Neural progenitor cell (in vitro differentiated cells): ENCODE results near the gene HTR1B. TPM values are rescaled to one million over a fixed set of nuclear protein-coding genes. Genes with fewer than 3 reads are reported as not detected.

ENCODE experiments used
- DNase-seq: peaks from one replicate; pipeline ENCODE4 v3.0.0-alpha.2; 2016; ENCODE audit warnings: low spot score
- H2AFZ ChIP-seq: fragments of 200-600 bp; sonication (generic); replicated peaks from 2 replicates; pipeline ENCODE4 v1.6.1; 2016; ENCODE audit warnings: antibody characterized with exemption
- H3F3A ChIP-seq: fragments of 200-600 bp; sonication (generic); 2 replicates; pipeline ENCODE4 v1.6.1; 2016; ENCODE audit warnings: antibody characterized with exemption, low read depth
- H3K27ac ChIP-seq: fragments of 200-600 bp; sonication (generic); 2 replicates; pipeline ENCODE4 v1.5.1; 2016; ENCODE audit warnings: mild to moderate bottlenecking
- H3K27me3 ChIP-seq: fragments of 200-600 bp; sonication (generic); 2 replicates; pipeline ENCODE4 v1.6.1; 2016; ENCODE audit warnings: mild to moderate bottlenecking, moderate library complexity
- H3K36me3 ChIP-seq: fragments of 200-600 bp; sonication (generic); 2 replicates; pipeline ENCODE4 v1.5.1; 2016
- H3K4me1 ChIP-seq: fragments of 200-600 bp; sonication (generic); 2 replicates; pipeline ENCODE4 v1.6.1; 2016; ENCODE audit warnings: mixed run types
- H3K4me2 ChIP-seq: fragments of 200-600 bp; sonication (generic); 2 replicates; pipeline ENCODE4 v1.6.1; 2016
- H3K4me3 ChIP-seq: fragments of 200-600 bp; sonication (generic); 2 replicates; pipeline ENCODE4 v1.5.1; 2016
- H3K79me2 ChIP-seq: fragments of 200-600 bp; sonication (generic); 2 replicates; pipeline ENCODE4 v1.6.1; 2016; ENCODE audit warnings: low read depth
- H3K9ac ChIP-seq: fragments of 200-600 bp; sonication (generic); 2 replicates; pipeline ENCODE4 v1.6.1; 2016
- H3K9me3 ChIP-seq: fragments of 200-600 bp; sonication (generic); 2 replicates; pipeline ENCODE4 v1.5.1; 2016; ENCODE audit warnings: low read depth
- H4K20me1 ChIP-seq: fragments of 200-600 bp; sonication (generic); 2 replicates; pipeline ENCODE4 v1.6.1; 2016; ENCODE audit warnings: low read depth
- H3K27ac Mint-ChIP-seq: 3 replicates; pipeline ENCODE4 v1.8.0; 2021; ENCODE audit warnings: mixed read lengths
- H3K27me3 Mint-ChIP-seq: 2 replicates; pipeline ENCODE4 v1.8.0; 2022; ENCODE audit warnings: low read depth, mild to moderate bottlenecking, inconsistent platforms, moderate library complexity, mixed read lengths; ENCODE audit not compliant: insufficient read depth
- H3K36me3 Mint-ChIP-seq: 3 replicates; pipeline ENCODE4 v1.8.0; 2021; ENCODE audit warnings: mixed read lengths
- H3K4me1 Mint-ChIP-seq: 3 replicates; pipeline ENCODE4 v1.8.0; 2021; ENCODE audit warnings: mixed read lengths
- H3K4me3 Mint-ChIP-seq: 3 replicates; pipeline ENCODE4 v1.8.0; 2021; ENCODE audit warnings: mild to moderate bottlenecking, moderate library complexity, mixed read lengths
- H3K9me3 Mint-ChIP-seq: 3 replicates; pipeline ENCODE4 v1.8.0; 2020; ENCODE audit warnings: mixed read lengths
- EZH2 ChIP-seq: fragments of 200-600 bp; sonication (generic); IDR thresholded peaks from 2 replicates; pipeline ENCODE4 v1.6.1; 2017; ENCODE audit warnings: antibody characterized with exemption, mild to moderate bottlenecking, moderate library complexity
- EZH2phosphoT487 ChIP-seq: fragments of 200-600 bp; sonication (generic); IDR thresholded peaks from 2 replicates; pipeline ENCODE4 v1.6.1; 2017; ENCODE audit warnings: antibody characterized with exemption
- total RNA-seq: library from RNA; depleted of rRNA; stranded (reverse); fragments of >200 nt; gene quantifications from 2 replicates; pipeline ENCODE4 v1.2.3, GENCODE V29; 2015; ENCODE audit warnings: low replicate concordance
- TF ChIP-seq, protein P1 (sequence below): fragments of 200-600 bp; sonication (generic); IDR thresholded peaks from 2 replicates; pipeline ENCODE4 v1.5.1; 2017; ENCODE audit warnings: antibody characterized with exemption, mild to moderate bottlenecking

Gene HTR1B
- total RNA-seq, 1 donor from 2014 or later: not detected

- Histone ChIP-seq H3K4me2 (no peak overlapping the region), H3K27me3 (no peaks in the 10 kb centered on the region), H3K4me1 (no peaks in the 10 kb centered on the region), H3K36me3 (no peaks in the 10 kb centered on the region), H4K20me1 (no peaks in the 10 kb centered on the region), H3K27ac (no peak overlapping the region), H2AFZ (no peak overlapping the region), H3K9ac (no peak overlapping the region), H3F3A (no peaks in the 10 kb centered on the region), H3K9me3 (no peaks in the 10 kb centered on the region), H3K4me3 (no peak overlapping the region), H3K79me2 (no peaks in the 10 kb centered on the region)
- Mint-ChIP-seq H3K27me3 (no peaks in the 10 kb centered on the region), H3K9me3 (no peaks in the 10 kb centered on the region), H3K4me1 (no peaks in the 10 kb centered on the region), H3K36me3 (no peaks in the 10 kb centered on the region), H3K27ac (no peak overlapping the region), H3K4me3 (no peak overlapping the region)
- DNase-seq: no peak
- no peak for TF ChIP-seq EZH2
- no peak for TF ChIP-seq EZH2phosphoT487
- TF ChIP-seq, protein P1, sequence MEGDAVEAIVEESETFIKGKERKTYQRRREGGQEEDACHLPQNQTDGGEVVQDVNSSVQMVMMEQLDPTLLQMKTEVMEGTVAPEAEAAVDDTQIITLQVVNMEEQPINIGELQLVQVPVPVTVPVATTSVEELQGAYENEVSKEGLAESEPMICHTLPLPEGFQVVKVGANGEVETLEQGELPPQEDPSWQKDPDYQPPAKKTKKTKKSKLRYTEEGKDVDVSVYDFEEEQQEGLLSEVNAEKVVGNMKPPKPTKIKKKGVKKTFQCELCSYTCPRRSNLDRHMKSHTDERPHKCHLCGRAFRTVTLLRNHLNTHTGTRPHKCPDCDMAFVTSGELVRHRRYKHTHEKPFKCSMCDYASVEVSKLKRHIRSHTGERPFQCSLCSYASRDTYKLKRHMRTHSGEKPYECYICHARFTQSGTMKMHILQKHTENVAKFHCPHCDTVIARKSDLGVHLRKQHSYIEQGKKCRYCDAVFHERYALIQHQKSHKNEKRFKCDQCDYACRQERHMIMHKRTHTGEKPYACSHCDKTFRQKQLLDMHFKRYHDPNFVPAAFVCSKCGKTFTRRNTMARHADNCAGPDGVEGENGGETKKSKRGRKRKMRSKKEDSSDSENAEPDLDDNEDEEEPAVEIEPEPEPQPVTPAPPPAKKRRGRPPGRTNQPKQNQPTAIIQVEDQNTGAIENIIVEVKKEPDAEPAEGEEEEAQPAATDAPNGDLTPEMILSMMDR: no peak
These were observed 39.7 kb upstream of the HTR1B start for GRCh38 chr6:77502981-77503380.

DNA sequence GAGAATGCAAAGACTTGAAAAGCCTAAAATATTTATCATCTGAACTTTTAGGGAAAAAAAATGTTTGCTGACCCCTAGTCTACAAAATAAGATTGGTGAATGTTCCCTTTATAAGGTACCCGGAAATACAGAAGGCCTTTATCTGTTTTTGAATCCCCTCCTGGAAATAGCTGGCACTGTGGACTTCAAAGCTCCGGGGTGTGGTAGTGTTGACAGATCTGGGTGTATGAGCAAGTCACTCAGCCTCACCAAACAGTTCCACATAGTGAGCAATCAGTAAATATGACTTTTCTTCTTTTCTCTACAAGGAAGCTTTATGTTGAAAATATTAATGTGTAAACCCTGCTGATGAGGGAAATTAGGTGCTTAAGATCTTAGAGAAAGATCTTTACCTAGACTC is 29.2 kb upstream of the HTR1B start:
- H3K27me3 Mint-ChIP-seq: peaks cover 2% of the 10 kb centered on the region

DNA sequence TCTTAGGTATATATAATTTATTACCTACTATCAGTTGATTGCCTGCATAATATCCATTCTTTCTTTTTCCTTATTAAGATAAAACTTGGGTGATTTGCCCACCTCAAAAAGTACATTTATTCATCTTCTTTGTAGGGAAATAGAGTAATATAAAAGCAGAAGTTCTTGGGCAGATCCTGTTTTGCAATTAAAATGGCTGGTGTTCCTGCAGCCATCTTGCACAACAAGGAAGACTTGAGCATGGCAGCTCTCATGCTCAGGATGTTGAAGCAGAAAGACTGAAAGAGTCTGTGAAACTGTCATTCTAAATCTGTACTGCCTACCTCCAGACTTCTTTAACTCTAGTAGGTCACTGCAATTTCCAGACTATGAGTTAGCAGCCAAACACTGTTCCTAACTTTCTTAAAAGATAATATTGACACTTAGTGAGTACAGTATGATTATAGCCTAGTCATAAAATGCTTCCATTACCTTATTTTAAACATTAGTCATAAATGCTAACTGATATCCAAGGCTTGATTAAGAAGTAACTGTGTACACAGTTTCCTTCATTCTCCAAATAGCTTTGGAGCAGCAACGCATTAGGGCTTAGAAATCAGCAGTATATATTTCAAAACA is 24.6 kb upstream of the HTR1B start:
- no peaks in the 10 kb centered on the region for H3K36me3 Mint-ChIP-seq
- Histone ChIP-seq H3K27ac (no peak overlapping the region), H3F3A (peaks cover 5% of the 10 kb centered on the region), H3K4me2 (no peak overlapping the region), H3K27me3 (no peaks in the 10 kb centered on the region), H3K4me1 (no peaks in the 10 kb centered on the region), H4K20me1 (no peaks in the 10 kb centered on the region), H3K36me3 (no peaks in the 10 kb centered on the region), H3K79me2 (no peaks in the 10 kb centered on the region), H3K9ac (no peak overlapping the region), H2AFZ (peak overlapping the region; percentile 57), H3K4me3 (no peak overlapping the region), H3K9me3 (no peaks in the 10 kb centered on the region)
- no peak overlapping the region for H3K27ac Mint-ChIP-seq
- H3K9me3 Mint-ChIP-seq: peaks cover 2% of the 10 kb centered on the region
- TF ChIP-seq EZH2phosphoT487 (no peak), EZH2 (no peak)
- TF ChIP-seq, protein P1: no peak
- no peaks in the 10 kb centered on the region for H3K4me1 Mint-ChIP-seq
- no peak for DNase-seq
- H3K27me3 Mint-ChIP-seq: no peaks in the 10 kb centered on the region
- H3K4me3 Mint-ChIP-seq: no peak overlapping the region

More for the DNA sequence above, 29.2 kb upstream of the HTR1B start:
- H4K20me1 ChIP-seq: no peaks in the 10 kb centered on the region
- H3K9me3 ChIP-seq: no peaks in the 10 kb centered on the region
- H2AFZ ChIP-seq: no peak overlapping the region
- H3K4me2 ChIP-seq: no peak overlapping the region
- no peaks in the 10 kb centered on the region for H3K9me3 Mint-ChIP-seq
- no peaks in the 10 kb centered on the region for H3F3A ChIP-seq
- no peaks in the 10 kb centered on the region for H3K36me3 ChIP-seq
- no peak for TF ChIP-seq EZH2
- TF ChIP-seq, protein P1: no peak
- TF ChIP-seq EZH2phosphoT487: no peak
- DNase-seq: no peak
- H3K4me3 Mint-ChIP-seq: no peak overlapping the region
- no peaks in the 10 kb centered on the region for H3K79me2 ChIP-seq
- no peaks in the 10 kb centered on the region for H3K4me1 ChIP-seq
- no peak overlapping the region for H3K9ac ChIP-seq
- no peak overlapping the region for H3K27ac Mint-ChIP-seq
- no peaks in the 10 kb centered on the region for H3K36me3 Mint-ChIP-seq
- no peak overlapping the region for H3K27ac ChIP-seq
- H3K27me3 ChIP-seq: no peaks in the 10 kb centered on the region
- no peaks in the 10 kb centered on the region for H3K4me1 Mint-ChIP-seq
- H3K4me3 ChIP-seq: no peak overlapping the region
